ENCODE data around the gene HTRA1.

HTRA1 gene

DNA sequence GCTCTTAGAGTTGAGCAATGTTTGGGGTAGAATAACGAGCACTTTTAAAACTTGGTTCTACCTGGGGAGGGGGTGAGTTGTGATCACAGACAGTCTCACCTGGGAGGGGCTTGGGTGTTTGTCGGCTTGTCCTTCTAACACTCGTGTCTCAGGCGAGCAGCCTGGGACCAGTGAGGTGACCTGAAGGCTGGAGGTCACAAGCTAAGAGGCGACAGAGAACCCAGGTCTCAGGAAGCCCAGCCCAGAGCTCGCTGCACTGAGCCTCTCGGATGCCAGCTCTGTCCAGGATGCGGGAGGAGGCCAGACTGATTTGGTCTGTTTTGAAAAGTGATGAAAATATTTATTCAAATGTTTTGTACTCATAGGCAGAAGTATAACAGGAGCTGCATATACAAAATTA is 11.8 kb downstream of the HTRA1 start:
- DNase-seq (ENCODE audit: low read depth, low spot score), result no peak

DNA sequence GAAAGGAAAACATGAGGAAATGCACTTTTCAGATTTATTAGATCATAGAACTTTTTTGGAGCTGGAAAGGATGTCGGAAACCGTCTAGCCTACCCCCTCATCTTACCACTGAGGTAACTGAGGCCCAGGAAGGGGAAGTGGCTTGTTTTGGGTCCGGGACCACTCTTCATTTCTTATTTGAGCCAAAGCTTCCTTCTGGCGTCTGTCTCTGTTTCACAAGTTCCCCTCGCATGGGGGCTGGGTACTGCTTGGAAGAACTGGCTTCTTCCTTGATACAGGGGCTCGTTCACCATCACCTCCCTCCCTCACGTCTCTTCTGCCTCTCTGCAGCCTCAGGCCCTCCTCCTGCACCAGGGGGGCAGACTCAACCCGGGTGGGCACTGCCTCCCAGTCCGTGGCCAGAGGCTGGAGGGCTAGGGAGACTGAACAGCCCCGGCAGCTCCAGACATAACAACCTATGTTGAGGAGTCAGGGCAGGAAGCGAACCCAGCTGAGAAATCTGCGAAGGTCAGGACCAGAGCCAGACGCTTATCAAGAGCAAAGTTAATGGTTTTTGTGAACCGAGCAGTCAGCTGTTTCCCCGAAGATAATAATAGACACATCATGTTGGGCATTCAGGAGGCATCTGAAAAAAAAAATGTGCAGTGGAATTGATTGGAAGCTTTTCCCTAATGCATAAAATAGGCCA is 12.9 kb downstream of the HTRA1 start:
- no peak for DNase-seq (ENCODE audit: low read depth, low spot score)

DNA sequence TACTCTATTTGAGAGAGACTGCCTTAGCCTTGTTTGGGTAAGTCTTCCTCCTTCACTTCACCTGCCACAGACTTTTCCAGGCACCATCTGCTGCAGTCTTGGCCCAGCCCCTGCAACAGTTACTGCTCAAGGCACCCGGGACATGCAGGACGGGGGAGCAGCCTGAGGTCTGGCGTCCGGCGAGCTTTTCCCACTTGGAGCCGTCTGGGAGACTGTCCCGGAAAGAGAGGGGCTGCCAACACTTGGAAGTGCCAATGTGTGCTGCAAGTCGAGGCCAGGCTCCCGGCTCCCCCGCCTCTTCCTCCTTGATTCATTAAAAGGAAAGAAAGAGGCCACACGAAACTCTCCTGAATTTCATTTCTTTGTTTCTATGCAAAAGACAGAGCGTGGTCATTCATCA is 13.7 kb downstream of the HTRA1 start:
- peak; percentile 53 for DNase-seq (ENCODE audit: low read depth, low spot score)

DNA sequence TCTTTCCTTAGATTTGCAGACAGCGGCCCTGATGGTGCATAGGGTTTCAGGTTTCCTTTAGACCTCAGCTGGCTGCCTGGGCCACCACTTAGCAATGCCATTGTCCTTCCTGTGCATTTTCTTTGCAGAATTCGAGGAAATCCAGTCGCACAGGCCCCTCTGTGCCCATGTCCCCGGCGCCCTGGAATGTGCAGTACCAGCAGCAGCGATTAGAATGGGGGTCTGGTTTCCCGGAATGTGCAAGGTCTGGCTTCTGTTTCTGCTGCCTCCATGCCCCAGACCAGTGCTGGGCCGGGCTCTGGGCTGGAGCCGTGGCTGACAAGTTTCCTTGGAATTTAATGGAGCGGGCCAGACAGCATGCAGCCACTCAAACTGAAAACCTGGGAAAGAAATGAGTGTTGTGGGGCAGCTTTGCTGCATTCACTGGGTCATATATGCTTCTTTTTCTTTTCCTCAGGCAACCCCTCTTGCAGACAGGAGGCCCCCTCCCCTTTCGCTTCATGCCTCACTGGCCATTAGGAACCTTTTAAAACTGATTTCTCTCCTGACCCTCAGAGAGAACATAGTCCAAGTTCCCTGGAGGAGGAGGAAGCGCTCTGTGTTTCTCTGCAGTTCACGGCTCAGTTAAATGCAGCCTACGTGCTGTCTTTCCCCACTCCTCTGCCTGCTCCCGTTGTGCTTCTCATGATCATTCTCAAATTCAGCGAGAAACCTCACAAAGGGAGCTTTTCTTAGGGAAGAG is 14.4 kb downstream of the HTRA1 start:
- DNase-seq (ENCODE audit: low read depth, low spot score), result peak; percentile 81

DNA sequence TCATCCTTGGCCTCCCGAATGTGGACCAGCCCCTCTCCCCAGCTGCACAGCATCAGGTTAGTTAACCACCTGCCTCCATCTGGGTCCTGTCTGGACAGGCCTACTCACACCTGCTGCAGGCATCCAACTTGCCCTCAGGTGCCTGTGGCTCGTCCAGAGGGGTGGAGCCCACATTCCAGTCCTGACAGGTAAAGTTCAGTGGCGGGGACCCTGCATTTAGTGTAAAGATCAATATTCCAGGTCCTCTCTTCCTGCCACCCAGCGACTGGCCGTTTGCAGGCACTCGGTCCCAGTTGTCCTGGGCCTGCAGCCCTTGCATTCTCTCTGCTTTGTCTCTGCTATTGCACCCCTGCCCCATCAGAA is 15.0 kb downstream of the HTRA1 start:
- no peak for DNase-seq (ENCODE audit: low read depth, low spot score)

DNA sequence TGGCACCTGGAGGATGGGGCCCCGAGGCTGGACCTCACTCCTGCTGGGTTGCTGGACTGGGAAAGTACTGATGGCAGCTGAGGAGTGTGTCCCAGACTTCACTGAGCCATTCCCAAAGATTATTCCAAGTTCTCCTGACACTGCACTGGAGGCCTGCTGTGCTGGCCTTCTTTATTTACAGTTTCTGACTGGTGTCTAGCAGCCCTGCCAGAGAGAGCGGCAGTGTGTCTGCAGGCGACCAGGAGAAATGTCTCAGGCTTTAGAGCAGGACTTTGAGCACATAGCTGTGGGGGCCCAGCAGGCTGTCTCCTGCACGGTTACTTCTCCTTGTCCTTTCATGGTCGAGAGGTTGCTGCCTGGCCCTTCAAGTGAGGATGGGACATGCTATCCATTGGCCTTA is 16.1 kb downstream of the HTRA1 start:
- no peak for DNase-seq (ENCODE audit: low read depth, low spot score)

DNA sequence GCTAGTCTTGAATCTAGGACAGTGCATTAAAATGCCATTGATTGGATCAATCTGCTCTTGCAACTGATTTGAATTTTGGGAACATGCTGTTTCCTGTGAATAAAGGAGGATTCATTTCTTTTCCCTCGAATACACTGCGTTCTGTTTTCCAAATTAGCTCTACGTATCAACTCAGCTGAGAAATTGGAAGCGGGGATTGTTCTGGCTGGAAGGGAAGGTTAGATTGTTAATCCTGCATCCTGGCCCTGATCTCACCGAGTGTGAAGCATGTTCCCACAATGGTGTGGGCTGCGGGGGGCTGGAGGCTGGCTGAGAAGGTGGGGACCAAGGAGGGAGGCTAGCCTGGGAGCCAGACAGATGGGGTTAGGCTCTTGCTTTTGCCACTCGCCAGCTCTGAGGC is 17.6 kb downstream of the HTRA1 start:
- DNase-seq (ENCODE audit: low read depth, low spot score), result no peak

DNA sequence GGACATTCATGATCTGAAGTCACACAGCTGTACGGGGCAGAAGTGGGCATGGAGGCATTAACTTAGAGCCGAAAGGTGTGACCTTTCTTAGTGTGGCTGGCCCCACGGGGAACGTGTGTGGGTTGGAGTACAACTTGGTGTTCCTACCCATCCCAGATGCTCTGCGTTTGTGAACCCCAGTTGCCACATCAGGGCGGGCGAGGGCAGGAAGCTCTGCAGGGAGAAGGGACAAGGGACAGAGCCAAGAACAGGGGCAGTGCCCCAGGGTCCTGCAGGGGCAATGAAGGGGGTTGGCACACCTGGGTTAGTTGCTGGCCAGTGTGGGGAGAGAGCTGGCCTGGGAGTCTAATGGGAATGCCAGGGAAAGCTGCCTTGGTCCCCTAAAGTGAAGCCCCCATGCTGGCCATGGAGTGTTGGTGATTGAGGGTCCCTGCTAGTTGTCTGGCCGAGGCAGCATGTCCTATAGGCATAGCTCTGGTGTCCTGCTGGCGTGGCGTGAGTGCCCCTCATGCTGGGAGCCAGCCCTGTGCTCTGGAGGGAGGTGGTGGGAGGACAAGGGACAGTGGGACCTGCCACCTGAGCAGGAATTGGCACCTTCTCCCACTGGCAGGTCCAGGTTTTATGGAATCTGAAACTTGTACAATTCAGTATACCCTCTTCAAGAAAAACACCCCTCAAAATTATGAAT is 18.9 kb downstream of the HTRA1 start:
- DNase-seq (ENCODE audit: low read depth, low spot score), result no peak

DNA sequence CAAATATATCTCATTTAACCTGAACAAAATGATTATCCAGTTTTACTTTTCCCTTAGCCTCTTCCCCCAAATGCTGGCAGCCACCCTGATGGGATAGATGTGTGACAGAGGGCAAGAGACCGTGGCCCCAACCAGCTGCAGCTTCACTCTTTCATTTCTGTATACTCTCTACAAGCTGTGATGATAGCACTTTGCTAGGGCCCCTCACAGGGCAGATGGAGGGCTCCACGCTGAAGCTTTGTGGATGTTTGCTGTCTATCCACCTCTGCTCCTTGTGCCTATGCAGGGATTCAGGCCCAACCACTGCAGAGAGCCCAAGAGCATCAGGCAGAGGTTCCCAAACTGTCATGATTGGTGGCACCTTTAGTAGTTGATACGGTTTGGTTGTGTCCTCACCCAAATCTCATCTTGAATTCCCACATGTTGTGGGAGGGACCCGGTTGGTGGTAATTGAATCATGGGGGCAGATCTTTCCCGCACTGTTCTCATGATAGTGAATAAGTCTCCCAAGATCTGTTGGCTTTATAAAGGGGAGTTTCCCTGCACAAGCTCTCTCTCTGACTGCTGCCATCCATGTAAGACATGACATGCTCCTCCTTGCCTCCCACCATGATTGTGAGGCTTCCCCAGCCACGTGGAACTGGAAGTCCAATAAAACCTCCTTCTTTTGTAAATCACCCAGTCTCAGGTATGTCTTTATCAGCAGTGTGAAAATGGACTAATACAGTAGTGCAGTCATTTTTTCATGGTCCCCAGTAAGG is 20.1 kb downstream of the HTRA1 start:
- no peak for DNase-seq (ENCODE audit: low read depth, low spot score)

DNA sequence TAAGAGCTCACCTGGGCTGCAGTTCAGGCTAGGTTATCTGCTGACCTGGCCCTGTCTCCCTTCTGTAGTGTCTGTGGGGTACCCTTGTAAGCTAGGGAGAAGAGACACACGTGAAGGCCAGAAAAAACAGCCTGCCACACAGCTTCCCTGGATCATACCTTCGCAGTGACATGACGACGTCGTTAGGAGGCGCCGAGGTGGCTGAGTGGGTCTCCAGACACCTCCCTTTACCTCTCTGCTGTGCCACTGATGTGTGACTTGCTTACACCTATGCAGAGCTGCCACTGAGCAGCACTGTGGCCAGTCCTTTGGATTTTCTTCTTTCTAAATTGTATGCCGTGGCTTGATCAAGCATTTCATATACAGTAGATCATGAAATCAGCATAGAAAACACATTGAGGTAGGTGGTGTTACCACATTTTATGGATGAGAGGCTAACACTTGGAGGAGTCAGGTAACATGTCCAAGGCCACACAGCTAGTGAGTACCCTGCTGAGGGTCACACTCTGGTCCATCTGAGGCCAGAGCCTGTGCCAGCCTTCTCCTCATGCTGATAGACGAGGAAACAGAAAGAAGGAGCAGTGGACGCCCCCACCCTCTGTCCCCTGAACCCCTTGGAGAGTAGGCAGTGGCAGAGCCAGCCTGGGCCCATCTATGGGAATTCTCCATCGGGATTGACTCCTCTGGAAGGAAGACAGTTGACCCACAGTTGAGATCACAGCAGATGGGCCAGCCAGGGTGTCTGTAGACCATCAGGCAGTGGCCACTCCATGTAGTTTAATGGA is 23.1 kb downstream of the HTRA1 start:
- DNase-seq (ENCODE audit: low read depth, low spot score), result no peak

DNA sequence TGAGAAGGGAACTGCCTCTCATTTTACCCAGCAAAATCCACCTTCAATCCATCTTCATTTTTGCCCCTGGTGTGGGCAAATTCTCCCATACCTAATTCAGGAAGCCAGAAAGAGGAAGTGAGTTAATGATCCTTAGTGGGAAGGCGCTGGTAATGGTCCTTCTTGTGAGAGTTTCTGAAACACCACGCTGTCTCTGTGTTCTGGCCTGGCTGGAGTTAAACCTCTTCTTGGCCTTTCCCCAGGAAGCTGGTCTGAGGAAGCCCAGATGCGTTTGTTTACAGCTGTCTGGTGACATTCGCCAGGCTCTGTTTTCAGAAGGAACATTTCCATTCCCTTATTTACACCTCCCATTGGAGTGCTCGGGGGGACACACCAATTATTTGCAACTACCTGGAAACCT is 24.3 kb downstream of the HTRA1 start:
- no peak for DNase-seq (ENCODE audit: low read depth, low spot score)

DNA sequence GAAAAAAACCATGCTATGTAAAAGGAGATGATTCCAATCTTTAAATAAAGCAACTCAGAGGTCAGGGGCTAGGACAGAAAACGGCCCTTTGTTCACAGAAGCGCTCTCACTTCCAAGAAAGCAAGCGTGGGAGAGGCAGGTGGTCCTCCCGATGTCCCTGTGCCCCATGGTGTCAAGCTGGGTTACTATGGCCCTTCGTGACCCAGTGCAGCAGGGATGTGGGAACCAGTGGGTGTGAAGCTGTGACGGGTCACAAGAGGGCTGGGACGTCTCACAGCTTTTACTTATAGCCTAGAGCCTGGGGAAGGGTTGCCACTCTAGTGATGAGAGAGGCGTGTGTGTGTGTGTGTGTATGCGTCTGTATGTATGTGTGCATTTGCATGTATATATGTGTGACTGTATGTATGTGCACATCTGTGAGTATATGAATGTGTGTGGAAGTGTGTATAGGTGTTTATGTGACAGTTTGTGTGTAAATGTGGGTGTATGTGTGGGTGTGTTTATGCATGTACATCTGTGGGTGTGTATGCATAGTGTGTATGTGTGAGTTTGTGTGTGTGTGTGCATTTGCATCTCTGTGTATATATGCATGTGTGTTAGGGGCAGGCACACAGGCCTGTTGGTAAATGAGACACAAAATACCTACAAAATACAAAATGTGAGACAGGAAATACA is 25.2 kb downstream of the HTRA1 start:
- no peak for DNase-seq (ENCODE audit: low read depth, low spot score)

DNA sequence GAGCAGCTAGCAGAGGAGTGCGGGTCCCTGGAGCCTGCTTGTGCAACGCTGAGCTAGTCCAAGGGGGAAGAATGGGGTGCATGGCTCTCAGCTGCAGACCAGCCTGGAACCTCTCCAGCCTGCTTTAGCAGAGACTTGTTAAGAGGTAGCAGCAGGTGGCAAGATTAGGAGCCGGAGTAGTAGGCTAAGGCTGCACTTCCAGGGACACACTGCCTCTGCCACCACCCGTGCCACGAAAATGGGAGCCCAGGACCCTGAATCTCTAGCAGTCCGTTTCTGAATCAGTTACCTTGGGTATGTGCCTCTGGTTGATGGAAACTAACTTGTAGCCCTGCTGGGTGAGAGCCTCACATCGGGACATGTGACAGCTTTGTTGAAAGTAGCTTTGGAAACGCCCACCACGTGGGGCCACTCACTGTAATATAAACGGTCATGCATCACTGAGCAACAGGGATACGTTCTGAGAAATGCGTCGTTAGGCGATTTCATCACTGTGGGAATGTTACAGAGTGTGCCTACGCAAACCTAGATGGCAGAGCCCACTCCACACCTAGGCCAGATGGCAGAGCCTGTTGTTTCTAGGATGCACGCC is 25.9 kb downstream of the HTRA1 start:
- no peak for DNase-seq (ENCODE audit: low read depth, low spot score)

DNA sequence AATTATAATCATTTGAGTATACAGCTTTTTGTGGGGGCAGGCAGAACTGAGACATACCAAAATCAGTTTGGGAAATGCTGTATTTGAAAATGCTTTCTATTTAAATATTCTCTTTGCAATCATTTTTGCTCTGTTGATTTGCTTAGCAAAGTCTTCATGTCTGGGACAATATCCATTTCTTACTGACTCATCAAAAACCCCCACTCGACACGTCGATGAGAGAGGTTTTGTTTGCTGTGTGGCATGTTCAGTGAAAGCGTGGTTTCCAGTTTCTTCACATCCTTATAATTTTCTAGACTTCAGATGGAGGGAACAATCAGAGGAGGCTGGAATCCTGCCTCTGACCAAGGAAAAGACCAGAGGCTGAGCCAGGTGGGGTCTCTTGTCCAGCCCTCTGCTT is 28.9 kb downstream of the HTRA1 start:
- peak; percentile 52 for DNase-seq (ENCODE audit: low read depth, low spot score)

DNA sequence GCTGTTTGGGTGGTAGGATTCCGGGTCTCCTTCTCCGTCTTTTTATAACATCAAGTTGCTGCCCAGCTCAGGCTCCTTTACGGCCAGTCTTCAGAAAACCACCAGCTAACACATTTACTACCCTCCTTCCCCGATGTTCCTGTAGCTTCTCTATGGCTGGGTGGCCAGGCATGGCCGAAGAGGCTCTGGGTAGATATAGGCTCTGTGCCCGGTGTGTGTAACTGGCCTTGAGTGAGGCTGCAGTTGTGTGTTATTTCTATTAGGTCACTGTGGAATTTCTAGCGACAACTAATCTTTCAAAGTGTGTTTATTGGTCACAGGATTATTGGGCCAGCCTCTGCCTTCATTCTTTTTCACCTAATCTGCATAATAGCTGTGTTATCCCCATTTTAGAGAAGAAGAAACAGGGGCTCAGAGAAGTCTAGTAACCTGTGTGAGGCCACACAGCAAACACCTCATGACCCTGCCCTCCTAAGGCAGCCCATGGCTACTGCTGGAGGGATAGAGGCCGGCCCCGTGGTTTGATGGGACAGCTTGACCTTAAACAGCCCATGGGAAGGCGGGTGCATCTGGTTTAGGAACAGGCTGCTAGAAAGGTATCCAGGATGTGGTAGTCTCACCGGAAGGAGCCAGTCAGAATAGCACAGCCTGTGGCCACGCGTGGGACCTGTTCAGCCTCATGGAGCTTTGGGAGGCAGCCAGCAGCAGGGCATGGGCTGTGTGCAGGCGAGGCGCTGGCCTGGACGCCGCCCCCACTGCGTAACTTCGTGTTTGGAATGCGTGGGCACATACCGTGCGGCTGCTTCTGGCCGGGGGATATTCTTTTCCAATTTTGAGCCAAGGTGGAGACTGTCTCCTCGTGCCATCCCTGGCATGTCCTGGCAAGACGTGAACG is 29.7 kb downstream of the HTRA1 start:
- peak; percentile 49 for DNase-seq (ENCODE audit: low read depth, low spot score)

DNA sequence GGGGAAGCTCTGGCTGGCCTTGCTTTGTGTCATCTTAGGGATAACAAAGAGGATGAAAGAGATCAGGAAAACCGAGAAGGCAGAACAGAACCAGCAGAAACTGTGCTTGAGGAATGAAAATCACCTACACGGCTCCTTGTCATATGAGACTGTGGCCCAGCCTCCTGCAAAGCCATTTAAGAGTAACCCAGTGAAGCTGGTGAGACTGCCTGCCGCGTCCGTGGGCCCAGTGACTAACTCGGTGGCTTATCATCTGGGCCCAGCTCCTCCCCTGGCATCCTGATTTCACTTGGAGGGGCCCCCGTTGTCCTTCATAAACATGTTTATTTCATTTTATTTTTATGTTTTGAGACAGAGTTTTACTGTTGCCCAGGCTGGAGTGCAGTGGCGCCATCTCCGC is 30.7 kb downstream of the HTRA1 start:
- DNase-seq (ENCODE audit: low read depth, low spot score), result no peak

DNA sequence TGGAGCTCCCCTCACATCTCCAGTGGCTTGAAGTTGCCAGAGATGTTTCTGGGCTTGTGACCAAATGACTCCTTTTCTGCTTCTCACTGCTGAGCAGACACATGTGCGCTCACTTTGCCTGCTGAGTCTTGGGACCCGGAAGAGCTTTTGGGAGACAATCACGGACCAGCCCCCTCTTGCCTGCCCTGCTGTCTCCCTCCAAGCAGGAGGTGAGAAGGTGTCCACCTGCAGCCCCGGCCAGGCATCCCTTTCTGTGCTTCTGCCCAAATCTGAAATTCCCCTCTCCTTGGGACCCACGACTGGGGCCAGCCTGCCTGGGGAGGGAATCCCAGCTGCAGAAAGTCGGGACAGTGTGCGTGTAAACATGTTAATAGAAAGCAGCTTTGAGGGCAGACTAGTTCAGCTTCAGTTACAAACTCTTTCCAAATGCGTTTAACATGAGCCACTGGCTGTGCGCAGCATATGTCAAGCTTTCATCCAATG is 31.7 kb downstream of the HTRA1 start:
- no peak for DNase-seq (ENCODE audit: low read depth, low spot score)

DNA sequence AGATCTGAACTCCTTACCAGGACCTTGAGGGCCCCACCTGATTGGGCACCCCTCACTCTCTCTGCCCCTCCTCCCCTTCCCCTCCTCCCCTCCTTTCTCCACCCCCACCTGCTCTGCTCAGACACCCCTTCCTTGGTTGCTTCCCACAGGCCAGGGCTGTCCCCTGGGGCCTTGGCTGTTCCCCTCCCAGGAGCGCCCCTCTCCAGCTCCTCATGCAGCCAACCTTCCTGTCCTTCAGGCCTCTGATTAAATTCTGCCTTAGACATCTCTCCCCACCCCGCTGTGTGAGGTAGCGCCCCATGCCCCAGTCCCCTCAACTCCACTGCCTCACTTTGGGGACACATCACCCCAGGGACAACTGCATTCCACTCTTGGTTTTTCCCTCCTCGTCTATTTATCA is 32.4 kb downstream of the HTRA1 start:
- no peak for DNase-seq (ENCODE audit: low read depth, low spot score)

DNA sequence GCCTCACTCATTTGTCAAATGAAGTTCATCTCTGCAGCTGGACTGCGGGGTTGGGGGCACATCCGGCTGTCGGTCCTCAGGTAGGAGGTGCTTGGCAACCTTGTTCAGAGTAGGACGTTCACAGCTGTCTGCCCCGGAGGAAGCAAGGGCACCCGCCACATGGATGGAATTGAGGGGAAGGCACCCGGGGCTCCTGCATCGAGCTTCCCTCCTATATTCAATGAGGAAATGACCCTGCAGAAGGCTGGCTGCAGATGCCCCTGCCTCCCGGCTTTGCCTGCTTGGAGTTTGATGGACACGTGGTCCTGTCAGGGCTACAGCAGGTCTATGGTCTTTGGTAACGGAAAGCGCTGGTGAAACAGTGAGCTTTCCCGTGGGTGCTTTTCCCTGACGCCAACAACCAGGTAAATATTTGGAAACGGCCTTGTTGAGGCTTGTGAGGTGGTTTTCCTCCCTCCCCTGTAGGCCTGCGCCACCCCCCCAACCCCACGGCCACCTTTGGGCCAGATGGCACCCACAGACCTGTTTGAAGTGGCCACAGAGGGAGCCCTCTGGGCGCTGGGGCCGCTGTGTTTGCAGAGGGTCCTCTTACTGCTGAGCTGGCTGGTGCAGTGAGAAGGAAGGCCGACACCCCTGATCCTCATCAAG is 32.9 kb downstream of the HTRA1 start:
- no peak for DNase-seq (ENCODE audit: low read depth, low spot score)
